ENCODE results near the gene ARAP3.
"Not testable (repeated sequence)": the region's sequence is repeated elsewhere in the genome, so short reads cannot be mapped to it uniquely, and the experiment has no call there.

The ARAP3 gene

DNA sequence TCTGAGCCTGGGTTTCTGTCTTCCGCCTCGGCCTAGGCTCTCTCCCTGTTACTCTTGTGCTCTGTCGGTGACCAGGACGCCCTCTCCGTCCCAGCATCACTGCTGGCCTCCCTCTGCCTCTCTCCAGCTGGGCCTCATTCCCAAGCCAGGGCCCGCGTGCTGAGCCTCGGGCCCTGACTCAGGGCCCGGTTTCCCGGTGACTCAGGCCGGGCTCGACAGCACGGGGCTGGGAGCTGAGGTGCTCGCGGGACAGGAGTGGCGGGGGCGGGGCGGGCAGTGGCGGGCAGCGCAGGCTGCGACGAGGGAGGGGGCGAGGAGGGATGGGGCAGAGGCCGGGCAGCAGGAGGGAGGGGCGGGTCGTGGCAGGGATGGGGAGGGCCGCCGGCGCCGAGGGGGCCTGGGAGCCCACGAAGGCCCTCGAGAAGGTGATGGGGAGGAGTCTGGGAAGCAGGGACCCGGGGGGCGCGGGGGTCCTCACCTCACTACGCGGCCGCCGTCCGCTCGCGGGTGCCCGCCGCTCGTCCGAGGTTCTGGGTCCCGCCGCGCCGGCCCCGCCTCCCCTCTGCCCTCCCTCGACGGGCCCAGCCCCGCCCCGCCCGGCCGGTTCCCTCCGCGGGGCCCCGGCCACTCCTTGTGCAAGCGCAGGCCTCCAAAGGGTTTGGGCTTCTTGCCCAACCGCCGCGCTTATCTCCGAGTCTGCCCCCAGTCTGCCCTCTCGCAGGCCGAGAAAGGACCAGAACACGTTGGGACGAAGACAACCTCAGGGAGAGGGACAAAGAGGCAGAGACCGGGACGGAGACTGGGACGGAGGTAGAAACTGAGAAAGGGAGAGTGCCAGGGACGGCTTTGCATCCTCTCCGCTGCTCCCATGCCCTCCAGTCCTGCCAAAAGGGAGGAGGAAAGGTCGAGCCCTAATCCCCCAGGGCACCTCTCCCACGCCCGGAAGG is at the start of gene ARAP3:
Gene ARAP3, minus strand, starts transcription at position 536 of the 947 bp plus-strand sequence. CDS start 1,744 bp downstream, outside the sequence.
- TF ChIP-seq, protein P1, sequence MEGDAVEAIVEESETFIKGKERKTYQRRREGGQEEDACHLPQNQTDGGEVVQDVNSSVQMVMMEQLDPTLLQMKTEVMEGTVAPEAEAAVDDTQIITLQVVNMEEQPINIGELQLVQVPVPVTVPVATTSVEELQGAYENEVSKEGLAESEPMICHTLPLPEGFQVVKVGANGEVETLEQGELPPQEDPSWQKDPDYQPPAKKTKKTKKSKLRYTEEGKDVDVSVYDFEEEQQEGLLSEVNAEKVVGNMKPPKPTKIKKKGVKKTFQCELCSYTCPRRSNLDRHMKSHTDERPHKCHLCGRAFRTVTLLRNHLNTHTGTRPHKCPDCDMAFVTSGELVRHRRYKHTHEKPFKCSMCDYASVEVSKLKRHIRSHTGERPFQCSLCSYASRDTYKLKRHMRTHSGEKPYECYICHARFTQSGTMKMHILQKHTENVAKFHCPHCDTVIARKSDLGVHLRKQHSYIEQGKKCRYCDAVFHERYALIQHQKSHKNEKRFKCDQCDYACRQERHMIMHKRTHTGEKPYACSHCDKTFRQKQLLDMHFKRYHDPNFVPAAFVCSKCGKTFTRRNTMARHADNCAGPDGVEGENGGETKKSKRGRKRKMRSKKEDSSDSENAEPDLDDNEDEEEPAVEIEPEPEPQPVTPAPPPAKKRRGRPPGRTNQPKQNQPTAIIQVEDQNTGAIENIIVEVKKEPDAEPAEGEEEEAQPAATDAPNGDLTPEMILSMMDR (IDR thresholded peaks at IDR 0.05): no peak
- no peak for TF ChIP-seq ZFX (IDR thresholded peaks at IDR 0.05; ENCODE audit: borderline replicate concordance)
- H3K27ac ChIP-seq: no peak within 1 kb of the TSS

GRCh38 chr5:141729387-141730006 is 47.5 kb upstream of the ARAP3 start:
- TF ChIP-seq, protein P1 (IDR thresholded peaks at IDR 0.05): no peak
- TF ChIP-seq ZFX (IDR thresholded peaks at IDR 0.05; ENCODE audit: borderline replicate concordance): no peak
- H3K27ac ChIP-seq: no peak overlapping the region

GRCh38 chr5:141725891-141726290 is 43.9 kb upstream of the ARAP3 start:
- TF ChIP-seq, protein P1 (IDR thresholded peaks at IDR 0.05): no peak
- no peak for TF ChIP-seq ZFX (IDR thresholded peaks at IDR 0.05; ENCODE audit: borderline replicate concordance)
- H3K27ac ChIP-seq: no peak overlapping the region

DNA sequence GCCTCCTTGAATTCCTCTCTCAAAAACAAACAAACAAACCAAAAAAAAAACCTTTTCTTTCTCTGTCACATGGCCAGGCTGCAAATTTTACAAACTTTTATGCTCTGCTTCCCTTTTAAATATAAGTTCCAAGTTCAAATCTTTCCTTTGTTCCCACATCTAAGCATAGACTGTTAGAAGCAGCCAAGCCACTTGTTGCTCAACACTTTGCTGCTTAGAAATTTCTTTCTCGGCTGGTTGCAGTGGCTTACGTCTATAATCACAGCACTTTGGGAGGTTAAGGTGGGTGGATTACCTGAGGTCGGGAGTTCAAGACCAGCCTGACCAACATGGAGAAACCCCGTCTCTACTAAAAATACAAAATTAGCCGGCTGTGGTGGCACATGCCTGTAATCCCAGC is 43.1 kb upstream of the ARAP3 start:
- H3K27ac ChIP-seq: not testable (repeated sequence)

DNA sequence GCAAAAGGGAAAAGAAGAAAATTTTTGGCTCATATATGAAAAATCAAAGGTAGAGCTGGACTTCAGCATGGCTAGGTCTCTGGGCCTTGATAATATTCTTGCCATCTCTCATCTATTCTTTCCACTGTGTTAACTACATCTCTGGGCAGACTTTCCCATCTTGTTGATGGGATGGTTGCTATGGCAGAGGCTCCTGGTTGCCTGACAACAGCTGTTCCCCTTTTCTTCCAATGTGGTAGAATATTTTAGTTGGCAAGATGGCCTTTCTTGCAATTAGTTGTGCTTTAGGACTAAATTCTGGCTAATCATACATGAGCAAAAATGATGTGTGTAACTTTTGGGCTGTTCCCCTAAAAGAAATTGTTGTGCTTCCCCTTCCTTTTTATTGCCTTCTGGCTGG is 40.2 kb upstream of the ARAP3 start:
- TF ChIP-seq ZFX (IDR thresholded peaks at IDR 0.05; ENCODE audit: borderline replicate concordance): no peak
- TF ChIP-seq, protein P1 (IDR thresholded peaks at IDR 0.05): no peak
- no peak overlapping the region for H3K27ac ChIP-seq

DNA sequence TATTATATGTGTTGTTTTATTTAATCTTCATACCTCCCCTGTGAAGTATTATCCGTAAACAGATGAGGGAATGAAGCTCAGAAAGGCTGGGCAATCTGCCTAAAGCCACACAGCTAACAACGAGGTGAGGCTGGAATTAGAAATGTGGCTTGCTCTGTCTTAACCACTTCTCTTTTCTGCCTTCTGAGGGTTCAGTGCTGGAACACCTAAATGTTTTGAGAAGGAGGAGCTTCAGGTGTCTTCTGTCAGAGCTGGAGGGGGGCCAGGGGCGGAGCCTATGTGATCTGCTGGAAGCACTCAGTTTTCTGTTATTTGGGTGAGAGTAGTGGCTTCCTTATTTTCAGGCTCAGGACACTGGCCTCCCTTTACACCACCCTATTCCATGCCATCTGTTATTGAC is 35.0 kb upstream of the ARAP3 start:
- no peak overlapping the region for H3K27ac ChIP-seq
- TF ChIP-seq, protein P1 (IDR thresholded peaks at IDR 0.05): no peak
- no peak for TF ChIP-seq ZFX (IDR thresholded peaks at IDR 0.05; ENCODE audit: borderline replicate concordance)

- TF ChIP-seq ZFX (IDR thresholded peaks at IDR 0.05; ENCODE audit: borderline replicate concordance): no peak
- TF ChIP-seq, protein P1 (IDR thresholded peaks at IDR 0.05): no peak
- no peak overlapping the region for H3K27ac ChIP-seq
Measured at GRCh38 chr5:141716468-141716867, 34.4 kb upstream of the ARAP3 start.

All from 22Rv1 (cell line).